ENCODE measurements around the gene NFASC.
A peak's percentile ranks its signal among the peaks of the same experiment; 100 is the strongest.

Gene NFASC

DNA sequence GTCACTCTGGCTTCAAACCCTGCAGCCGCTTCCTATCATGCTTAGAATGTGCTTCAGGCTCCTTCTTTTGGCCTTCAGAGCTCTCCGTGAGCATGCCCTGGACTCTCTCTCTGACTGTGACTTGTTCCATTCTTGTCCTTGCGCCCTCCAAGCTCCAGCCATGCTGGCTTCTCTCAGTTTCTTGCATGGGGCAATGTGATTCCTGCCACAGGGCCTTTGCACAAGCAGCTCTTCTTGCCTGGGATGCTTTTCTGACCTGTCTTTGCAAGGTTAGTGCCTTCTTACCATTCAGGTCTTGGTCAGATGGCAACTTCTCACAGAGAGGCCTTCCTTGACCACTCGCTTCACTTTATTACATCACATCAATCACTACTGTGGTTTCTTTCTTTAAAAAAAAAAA, 66.1 kb downstream of the NFASC start:
- Mint-ChIP-seq H3K9me3 (no peaks in the 10 kb centered on the region), H3K27me3 (peaks cover 5% of the 10 kb centered on the region), H3K4me3 (no peak overlapping the region), H3K27ac (no peak overlapping the region), H3K36me3 (ENCODE audit: low read depth) (no peaks in the 10 kb centered on the region), H3K4me1 (ENCODE audit: low read depth) (no peaks in the 10 kb centered on the region)
- DNase-seq, result no peak

DNA sequence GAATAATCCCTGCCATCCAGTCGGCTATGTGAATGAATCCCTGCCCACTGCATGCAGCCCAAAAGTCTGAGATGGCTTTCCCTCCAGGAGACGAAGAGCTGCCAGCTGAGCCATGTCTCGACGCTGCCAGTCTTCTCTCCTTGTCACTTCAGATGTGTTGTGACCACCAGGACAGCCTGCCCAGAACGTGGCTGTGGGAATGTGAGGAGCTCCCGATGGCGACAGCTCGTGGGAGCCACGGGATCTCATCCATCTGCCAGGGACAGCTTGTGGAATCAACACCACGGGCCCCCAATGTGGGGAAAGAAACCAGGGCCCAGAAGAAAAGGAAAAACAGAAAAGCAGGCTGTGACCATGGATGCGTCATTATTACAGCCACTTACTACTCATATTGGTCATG, 67.2 kb downstream of the NFASC start:
- Mint-ChIP-seq H3K27ac (no peak overlapping the region), H3K36me3 (ENCODE audit: low read depth) (no peaks in the 10 kb centered on the region), H3K27me3 (peaks cover 5% of the 10 kb centered on the region), H3K9me3 (no peaks in the 10 kb centered on the region), H3K4me1 (ENCODE audit: low read depth) (no peaks in the 10 kb centered on the region), H3K4me3 (no peak overlapping the region)
- no peak for DNase-seq

- Mint-ChIP-seq H3K27ac (no peak overlapping the region), H3K27me3 (peaks cover 5% of the 10 kb centered on the region), H3K4me3 (no peak overlapping the region), H3K36me3 (ENCODE audit: low read depth) (no peaks in the 10 kb centered on the region), H3K9me3 (no peaks in the 10 kb centered on the region), H3K4me1 (ENCODE audit: low read depth) (no peaks in the 10 kb centered on the region)
- DNase-seq, result no peak
Measured at GRCh38 chr1:204940591-204940990, 69.9 kb downstream of the NFASC start.

- Mint-ChIP-seq H3K36me3 (ENCODE audit: low read depth) (no peaks in the 10 kb centered on the region), H3K4me3 (no peak overlapping the region), H3K27me3 (peaks cover 5% of the 10 kb centered on the region), H3K4me1 (ENCODE audit: low read depth) (no peaks in the 10 kb centered on the region), H3K27ac (no peak overlapping the region), H3K9me3 (no peaks in the 10 kb centered on the region)
- DNase-seq, result peak; percentile 60
Measured at GRCh38 chr1:204941421-204942338, 71.0 kb downstream of the NFASC start.

- no peak overlapping the region for H3K27ac Mint-ChIP-seq
- no peaks in the 10 kb centered on the region for H3K4me1 Mint-ChIP-seq (ENCODE audit: low read depth)
- H3K9me3 Mint-ChIP-seq, result no peaks in the 10 kb centered on the region
- no peaks in the 10 kb centered on the region for H3K36me3 Mint-ChIP-seq (ENCODE audit: low read depth)
- no peak for DNase-seq
- no peak overlapping the region for H3K4me3 Mint-ChIP-seq
- H3K27me3 Mint-ChIP-seq, result no peaks in the 10 kb centered on the region
Measured at GRCh38 chr1:204943495-204943894, 72.8 kb downstream of the NFASC start.

GRCh38 chr1:204944662-204945061, 74.0 kb downstream of the NFASC start:
- H3K36me3 Mint-ChIP-seq (ENCODE audit: low read depth), result no peaks in the 10 kb centered on the region
- H3K4me3 Mint-ChIP-seq, result no peak overlapping the region
- DNase-seq, result no peak
- H3K4me1 Mint-ChIP-seq (ENCODE audit: low read depth), result no peaks in the 10 kb centered on the region
- H3K27ac Mint-ChIP-seq, result no peak overlapping the region
- H3K27me3 Mint-ChIP-seq, result no peaks in the 10 kb centered on the region
- no peaks in the 10 kb centered on the region for H3K9me3 Mint-ChIP-seq

- Mint-ChIP-seq H3K27ac (no peak overlapping the region), H3K36me3 (ENCODE audit: low read depth) (no peaks in the 10 kb centered on the region), H3K27me3 (no peaks in the 10 kb centered on the region), H3K9me3 (no peaks in the 10 kb centered on the region), H3K4me1 (ENCODE audit: low read depth) (no peaks in the 10 kb centered on the region), H3K4me3 (no peak overlapping the region)
- no peak for DNase-seq
Measured at GRCh38 chr1:204945565-204945977, 74.9 kb downstream of the NFASC start.

- no peak overlapping the region for H3K4me3 Mint-ChIP-seq
- no peak for DNase-seq
- H3K27me3 Mint-ChIP-seq, result no peaks in the 10 kb centered on the region
- no peaks in the 10 kb centered on the region for H3K9me3 Mint-ChIP-seq
- H3K4me1 Mint-ChIP-seq (ENCODE audit: low read depth), result no peaks in the 10 kb centered on the region
- no peak overlapping the region for H3K27ac Mint-ChIP-seq
- H3K36me3 Mint-ChIP-seq (ENCODE audit: low read depth), result no peaks in the 10 kb centered on the region
Measured at GRCh38 chr1:204946640-204947039, 76.0 kb downstream of the NFASC start.

GRCh38 chr1:204947338-204947737, 76.7 kb downstream of the NFASC start:
- no peak for DNase-seq
- no peak overlapping the region for H3K4me3 Mint-ChIP-seq
- H3K9me3 Mint-ChIP-seq, result no peaks in the 10 kb centered on the region
- no peak overlapping the region for H3K27ac Mint-ChIP-seq
- no peaks in the 10 kb centered on the region for H3K27me3 Mint-ChIP-seq
- no peaks in the 10 kb centered on the region for H3K4me1 Mint-ChIP-seq (ENCODE audit: low read depth)
- H3K36me3 Mint-ChIP-seq (ENCODE audit: low read depth), result no peaks in the 10 kb centered on the region

DNA sequence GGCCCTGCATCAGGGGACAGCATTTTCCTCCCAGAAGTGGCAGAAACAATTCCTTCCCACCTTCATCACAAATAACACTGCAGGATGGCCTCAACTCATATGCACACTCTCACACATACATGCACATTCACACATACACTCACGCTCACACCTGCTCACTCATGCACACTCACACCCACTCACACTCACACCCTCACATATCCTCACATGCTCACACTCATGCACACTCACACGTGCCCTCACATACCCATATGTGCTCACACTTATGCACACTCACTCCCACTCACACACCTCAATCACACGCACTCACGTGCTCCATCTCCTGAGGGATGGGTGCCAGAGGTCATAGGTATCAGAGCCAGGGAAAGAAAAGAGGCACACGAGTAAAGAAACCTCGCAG, 77.1 kb downstream of the NFASC start:
- Mint-ChIP-seq H3K27me3 (no peaks in the 10 kb centered on the region), H3K36me3 (ENCODE audit: low read depth) (no peaks in the 10 kb centered on the region), H3K27ac (no peak overlapping the region), H3K9me3 (no peaks in the 10 kb centered on the region), H3K4me1 (ENCODE audit: low read depth) (no peaks in the 10 kb centered on the region), H3K4me3 (no peak overlapping the region)
- DNase-seq, result no peak

DNA sequence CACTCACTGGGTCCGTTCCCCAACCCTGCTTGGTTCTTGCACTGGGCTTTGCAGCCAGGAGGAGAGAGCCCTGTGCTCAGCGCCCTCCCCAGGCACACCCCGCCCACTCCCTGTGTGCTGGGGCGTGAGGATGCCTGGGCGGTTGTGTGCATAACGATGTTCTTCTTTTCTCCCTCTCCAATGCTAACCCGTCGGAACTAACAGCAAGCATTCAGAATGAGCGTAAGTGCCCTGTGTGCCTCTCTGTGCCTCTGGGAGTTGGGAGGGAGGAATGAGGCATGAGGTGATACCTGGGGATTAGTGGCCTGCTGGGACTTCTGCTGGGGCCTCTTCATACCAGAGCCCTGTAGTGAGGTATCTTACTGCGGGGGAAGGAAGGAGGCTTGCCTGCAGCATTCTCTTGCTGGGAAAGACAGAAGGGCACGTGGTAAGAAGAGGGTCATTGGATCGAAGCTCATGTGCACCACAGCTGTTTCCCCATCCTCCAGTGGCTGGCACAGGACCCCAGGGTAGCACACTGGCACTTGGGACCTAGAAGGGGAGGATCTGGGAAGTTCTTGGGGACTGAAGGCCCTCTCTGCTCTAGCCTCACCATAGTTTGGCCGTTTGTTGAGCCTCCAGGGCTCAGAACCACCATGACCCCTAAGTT, 79.8 kb downstream of the NFASC start:
- peaks cover 10% of the 10 kb centered on the region for H3K27me3 Mint-ChIP-seq
- no peaks in the 10 kb centered on the region for H3K36me3 Mint-ChIP-seq (ENCODE audit: low read depth)
- no peaks in the 10 kb centered on the region for H3K9me3 Mint-ChIP-seq
- no peak overlapping the region for H3K27ac Mint-ChIP-seq
- no peak overlapping the region for H3K4me3 Mint-ChIP-seq
- DNase-seq, result no peak
- H3K4me1 Mint-ChIP-seq (ENCODE audit: low read depth), result no peaks in the 10 kb centered on the region

GRCh38 chr1:204958317-204959307, 88.0 kb downstream of the NFASC start:
- Mint-ChIP-seq H3K4me3 (no peak overlapping the region), H3K27ac (no peak overlapping the region), H3K9me3 (no peaks in the 10 kb centered on the region), H3K36me3 (ENCODE audit: low read depth) (no peaks in the 10 kb centered on the region), H3K4me1 (ENCODE audit: low read depth) (no peaks in the 10 kb centered on the region), H3K27me3 (peaks cover 42% of the 10 kb centered on the region)
- no peak for DNase-seq

- H3K4me1 Mint-ChIP-seq (ENCODE audit: low read depth), result no peaks in the 10 kb centered on the region
- no peak for DNase-seq
- no peaks in the 10 kb centered on the region for H3K9me3 Mint-ChIP-seq
- no peaks in the 10 kb centered on the region for H3K36me3 Mint-ChIP-seq (ENCODE audit: low read depth)
- H3K27me3 Mint-ChIP-seq, result peaks cover 36% of the 10 kb centered on the region
- no peak overlapping the region for H3K4me3 Mint-ChIP-seq
- no peak overlapping the region for H3K27ac Mint-ChIP-seq
Measured at GRCh38 chr1:204959374-204959773, 88.7 kb downstream of the NFASC start.

GRCh38 chr1:204959836-204960235, 89.2 kb downstream of the NFASC start:
- Mint-ChIP-seq H3K4me3 (no peak overlapping the region), H3K27me3 (peaks cover 36% of the 10 kb centered on the region), H3K4me1 (ENCODE audit: low read depth) (no peaks in the 10 kb centered on the region), H3K36me3 (ENCODE audit: low read depth) (no peaks in the 10 kb centered on the region), H3K9me3 (no peaks in the 10 kb centered on the region), H3K27ac (no peak overlapping the region)
- DNase-seq, result no peak
